SK-N-SH treated with all-trans-retinoic acid at 6 μM for 48 hours (cell line): Measurements from ENCODE around the gene TBKBP1.

ENCODE experiments used
- ATAC-seq: fragments of 200-7000 bp; cut with Tn5 transposase; 3 replicates; pipeline ENCODE4 v1.9.1; 2020; ENCODE audit warnings: mild to moderate bottlenecking, moderate library complexity
- ARNTL ChIP-seq: fragments of 450-650 bp; formaldehyde crosslinking; IDR thresholded peaks from 2 replicates; pipeline ENCODE4 v1.5.0; 2020; ENCODE audit warnings: low read depth, mild to moderate bottlenecking, moderate library complexity, borderline replicate concordance
- BACH2 ChIP-seq: fragments of 250-450 bp; sonication (Bioruptor Pico); IDR thresholded peaks from 2 replicates; pipeline ENCODE4 v1.9.0; 2021; ENCODE audit warnings: mild to moderate bottlenecking, borderline replicate concordance
- CREB5 ChIP-seq: fragments of 250-450 bp; sonication (Bioruptor Pico); IDR thresholded peaks from 2 replicates; pipeline ENCODE4 v1.5.1; 2020; ENCODE audit warnings: low read depth, mild to moderate bottlenecking, moderate library complexity
- CSRNP3 ChIP-seq: fragments of 250-450 bp; sonication (Bioruptor Pico); IDR thresholded peaks from 2 replicates; pipeline ENCODE4 v1.5.1; 2021; ENCODE audit warnings: mild to moderate bottlenecking, moderate library complexity
- ESRRG ChIP-seq: fragments of 250-450 bp; sonication (Bioruptor Pico); IDR thresholded peaks from 2 replicates; pipeline ENCODE4 v1.6.1; 2021; ENCODE audit warnings: mild to moderate bottlenecking
- GLIS3 ChIP-seq: fragments of 250-450 bp; sonication (Bioruptor Pico); IDR thresholded peaks from 2 replicates; pipeline ENCODE4 v1.5.0; 2020; ENCODE audit warnings: mild to moderate bottlenecking, moderate library complexity
- ISL1 ChIP-seq: fragments of 250-450 bp; sonication (Bioruptor Pico); IDR thresholded peaks from 2 replicates; pipeline ENCODE4 v2.1.2; 2022; ENCODE audit warnings: mild to moderate bottlenecking, moderate library complexity
- PATZ1 ChIP-seq: fragments of 250-450 bp; sonication (Bioruptor Pico); IDR thresholded peaks from 2 replicates; pipeline ENCODE4 v1.8.0; 2020; ENCODE audit warnings: mild to moderate bottlenecking, moderate library complexity, borderline replicate concordance
- POU6F1 ChIP-seq: fragments of 250-450 bp; sonication (Bioruptor Pico); IDR thresholded peaks from 2 replicates; pipeline ENCODE4 v1.8.0; 2021; ENCODE audit warnings: low read depth, mild to moderate bottlenecking, moderate library complexity, borderline replicate concordance
- PPARA ChIP-seq: fragments of 250-450 bp; sonication (Bioruptor Pico); IDR thresholded peaks from 2 replicates; pipeline ENCODE4 v1.5.0; 2020; ENCODE audit warnings: mild to moderate bottlenecking, borderline replicate concordance
- RARB ChIP-seq: fragments of 250-450 bp; sonication (Bioruptor Pico); IDR thresholded peaks from 2 replicates; pipeline ENCODE4 v1.8.0; 2021; ENCODE audit warnings: mild to moderate bottlenecking, moderate library complexity
- SNAI2 ChIP-seq: fragments of 250-450 bp; sonication (Bioruptor Pico); IDR thresholded peaks from 2 replicates; pipeline ENCODE4 v1.5.0; 2020; ENCODE audit warnings: mild to moderate bottlenecking, moderate library complexity
- TOX ChIP-seq: fragments of 250-450 bp; sonication (Bioruptor Pico); IDR thresholded peaks from 2 replicates; pipeline ENCODE4 v1.8.0; 2021; ENCODE audit warnings: mild to moderate bottlenecking, moderate library complexity, borderline replicate concordance
- TSHZ2 ChIP-seq: fragments of 250-450 bp; sonication (Bioruptor Pico); IDR thresholded peaks from 2 replicates; pipeline ENCODE4 v1.5.0; 2020; ENCODE audit warnings: mild to moderate bottlenecking, moderate library complexity
- ZC3H10 ChIP-seq: fragments of 250-450 bp; sonication (Bioruptor Pico); IDR thresholded peaks from 2 replicates; pipeline ENCODE4 v1.5.1; 2021; ENCODE audit warnings: mild to moderate bottlenecking, moderate library complexity
- ZFP3 ChIP-seq: fragments of 250-450 bp; sonication (Bioruptor Pico); IDR thresholded peaks from 2 replicates; pipeline ENCODE4 v1.5.0; 2020; ENCODE audit warnings: mild to moderate bottlenecking, moderate library complexity
- ZFP30 ChIP-seq: fragments of 450-650 bp; formaldehyde crosslinking; IDR thresholded peaks from 2 replicates; pipeline ENCODE4 v1.5.0; 2022; ENCODE audit warnings: mild to moderate bottlenecking, moderate library complexity
- ZNF565 ChIP-seq: fragments of 450-650 bp; formaldehyde crosslinking; conservative IDR thresholded peaks from 2 replicates; pipeline ENCODE4 v1.5.0; 2020; ENCODE audit warnings: low read depth, mild to moderate bottlenecking, moderate library complexity
- ZNF8 ChIP-seq: fragments of 450-650 bp; formaldehyde crosslinking; IDR thresholded peaks from 2 replicates; pipeline ENCODE4 v1.5.0; 2020; ENCODE audit warnings: mild to moderate bottlenecking, moderate library complexity

Gene TBKBP1

GRCh38 chr17:47736501-47737495, 42.8 kb downstream of the TBKBP1 start:
- ATAC-seq: no peak
- no peak for TF ChIP-seq POU6F1 (CRISPR knock-in tag)
- no peak for TF ChIP-seq TOX (CRISPR knock-in tag)
- no peak for TF ChIP-seq ARNTL (CRISPR knock-in tag)
- TF ChIP-seq CREB5 (CRISPR knock-in tag): no peak
- TF ChIP-seq TSHZ2 (CRISPR knock-in tag): no peak
- no peak for TF ChIP-seq ZNF8 (CRISPR knock-in tag)
- no peak for TF ChIP-seq RARB (CRISPR knock-in tag)
- no peak for TF ChIP-seq PPARA (CRISPR knock-in tag)
- TF ChIP-seq ZNF565 (CRISPR knock-in tag): no peak
- TF ChIP-seq ZFP3 (CRISPR knock-in tag): no peak
- no peak for TF ChIP-seq ZFP30 (CRISPR knock-in tag)
- TF ChIP-seq PATZ1 (CRISPR knock-in tag): no peak
- no peak for TF ChIP-seq GLIS3 (CRISPR knock-in tag)

- no peak for ATAC-seq
- TF ChIP-seq GLIS3 (CRISPR knock-in tag): no peak
- TF ChIP-seq POU6F1 (CRISPR knock-in tag): no peak
- no peak for TF ChIP-seq ESRRG
- TF ChIP-seq ARNTL (CRISPR knock-in tag): no peak
- TF ChIP-seq ZNF8 (CRISPR knock-in tag): no peak
- no peak for TF ChIP-seq PPARA (CRISPR knock-in tag)
- no peak for TF ChIP-seq SNAI2 (CRISPR knock-in tag)
- no peak for TF ChIP-seq TOX (CRISPR knock-in tag)
- TF ChIP-seq BACH2 (CRISPR knock-in tag): no peak
- TF ChIP-seq RARB (CRISPR knock-in tag): no peak
- TF ChIP-seq ZFP30 (CRISPR knock-in tag): no peak
- TF ChIP-seq ISL1 (CRISPR knock-in tag): no peak
- no peak for TF ChIP-seq CSRNP3 (CRISPR knock-in tag)
- TF ChIP-seq TSHZ2 (CRISPR knock-in tag): no peak
- TF ChIP-seq ZC3H10 (CRISPR knock-in tag): no peak
- TF ChIP-seq, all 23 proteins: peak for 0
Observed at GRCh38 chr17:47738178-47738577, 44.2 kb downstream of the TBKBP1 start.
